Panc1 (cell line): ENCODE measurements around the gene FAHD2B. TPM values are rescaled to one million over a fixed set of nuclear protein-coding genes. Genes with fewer than 3 reads are reported as not detected.
"Not testable (repeated sequence)": the region's sequence is repeated elsewhere in the genome, so short reads cannot be mapped to it uniquely, and the experiment has no call there.

Experiments used
- ATAC-seq: fragments of 200-7000 bp; cut with Tn5 transposase; 2 replicates; pipeline ENCODE4 v1.9.1; 2020; ENCODE audit warnings: mild to moderate bottlenecking, moderate library complexity
- BruUV-seq: library from RNA; stranded (reverse); fragments of 400-500 nt; replicated peaks from 2 replicates; lab custom pipeline; 2021; lab: Mats Ljungman, UMichigan
- CTCF ChIA-PET: fragments of 300-600 bp; sonication (Branson Sonifier 250); formaldehyde crosslinking; loops from one replicate; lab custom pipeline; 2022; ENCODE audit warnings: antibody characterized with exemption; lab: Charles Lee
- POLR2A ChIA-PET: fragments of 300-600 bp; sonication (Branson Sonifier 250); formaldehyde crosslinking; loops from one replicate; lab custom pipeline; 2022; ENCODE audit warnings: antibody characterized with exemption; lab: Charles Lee
- DNase-seq: peaks from one replicate; pipeline ENCODE4 v3.0.0-alpha.2; 2010; ENCODE audit warnings: low read depth, low spot score
- H3K27ac ChIP-seq: 2 replicates; pipeline ENCODE4 v1.5.1; 2011; ENCODE audit warnings: mild to moderate bottlenecking, low read length, inconsistent platforms
- H3K27me3 ChIP-seq: fragments of 200-500 bp; sonication (Bioruptor generic); 2 replicates; pipeline ENCODE4 v1.6.0; 2014; ENCODE audit warnings: low read length, inconsistent platforms; ENCODE audit not compliant: control insufficient read depth, insufficient read depth
- H3K36me3 ChIP-seq: fragments of 200-500 bp; sonication (Bioruptor generic); 2 replicates; pipeline ENCODE4 v1.5.1; 2014; ENCODE audit warnings: inconsistent platforms, mild to moderate bottlenecking, low read length, moderate library complexity; ENCODE audit not compliant: control insufficient read depth, insufficient read depth
- H3K4me1 ChIP-seq: 2 replicates; pipeline ENCODE4 v1.5.1; 2011; ENCODE audit warnings: inconsistent platforms, mild to moderate bottlenecking, low read length, moderate library complexity; ENCODE audit not compliant: control insufficient read depth, insufficient read depth
- H3K4me3 ChIP-seq, 2 experiments: 2 replicates each; pipeline ENCODE4 v1.5.1; 2011 to 2012; ENCODE audit warnings: low read depth in 2 of 2, low read length in 2 of 2, mild to moderate bottlenecking in 2 of 2, inconsistent platforms in 1 of 2, moderate library complexity in 1 of 2
- H3K9me3 ChIP-seq: fragments of 200-500 bp; sonication (Bioruptor generic); 2 replicates; pipeline ENCODE4 v1.5.1; 2014; ENCODE audit warnings: low read depth, mild to moderate bottlenecking, inconsistent platforms, low read length, moderate library complexity; ENCODE audit not compliant: control insufficient read depth, insufficient read depth
- in situ Hi-C: cut with HindIII; loops from 2 replicates; pipeline ENCODE4 v1.10.0; 2016; ENCODE audit warnings: low sequenced_read_pairs, low pct_unique_long_range_greater_than_20kb
- intact Hi-C: fragments of 100-400 bp; cut with micrococcal nuclease; formaldehyde crosslinking; loops from one replicate; pipeline ENCODE4 v1.10.0; 2022; ENCODE audit not compliant: unreplicated experiment
- total RNA-seq: library from RNA; stranded (reverse); gene quantifications from one replicate; pipeline ENCODE4 v1.2.1, GENCODE V29; 2021; ENCODE audit not compliant: unreplicated experiment

FAHD2B gene
- total RNA-seq, 1 experiment from 2014 or later, result 15.4 TPM

- DNase-seq, in situ Hi-C loops, BruUV-seq, H3K27ac ChIP-seq, H3K4me3 ChIP-seq, POLR2A ChIA-PET, H3K36me3 ChIP-seq, intact Hi-C loops, ATAC-seq, CTCF ChIA-PET, H3K4me1 ChIP-seq, H3K27me3 ChIP-seq, H3K9me3 ChIP-seq: not testable (repeated sequence)
These were observed 32.7 kb downstream of the FAHD2B start for GRCh38 chr2:97062020-97062419.

DNA sequence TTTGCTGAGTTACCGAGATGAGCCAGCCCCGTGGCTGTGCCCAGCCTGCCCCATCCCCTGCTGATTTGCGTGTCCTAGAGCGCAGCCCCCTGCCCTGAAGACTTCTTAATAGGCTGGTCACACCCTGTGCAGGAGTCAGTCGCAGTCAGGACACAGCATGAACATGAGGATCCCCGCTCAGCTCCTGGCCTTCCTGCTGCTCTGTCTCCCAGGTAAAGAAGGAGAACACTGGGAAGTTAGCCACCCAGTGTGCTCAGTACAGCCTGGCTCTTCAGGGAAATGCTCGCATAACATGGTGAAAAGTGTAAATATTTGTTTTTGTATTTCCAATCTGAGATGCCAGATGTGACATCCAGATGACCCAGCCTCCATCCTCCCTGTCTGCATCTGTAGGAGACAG lies 34.9 kb downstream of the FAHD2B start:
- CTCF ChIA-PET, H3K9me3 ChIP-seq, POLR2A ChIA-PET, in situ Hi-C loops, DNase-seq, BruUV-seq, H3K36me3 ChIP-seq, H3K27ac ChIP-seq, H3K4me3 ChIP-seq, intact Hi-C loops, H3K27me3 ChIP-seq, ATAC-seq, H3K4me1 ChIP-seq: not testable (repeated sequence)

- POLR2A ChIA-PET, in situ Hi-C loops, BruUV-seq, intact Hi-C loops, H3K4me1 ChIP-seq, H3K27me3 ChIP-seq, CTCF ChIA-PET, H3K36me3 ChIP-seq, DNase-seq, ATAC-seq, H3K4me3 ChIP-seq, H3K27ac ChIP-seq, H3K9me3 ChIP-seq: not testable (repeated sequence)
These were observed 38.5 kb downstream of the FAHD2B start for GRCh38 chr2:97056150-97056549.

GRCh38 chr2:97050032-97050431 lies 44.6 kb downstream of the FAHD2B start:
- intact Hi-C loops, H3K36me3 ChIP-seq, H3K9me3 ChIP-seq, CTCF ChIA-PET, BruUV-seq, in situ Hi-C loops, H3K4me3 ChIP-seq, ATAC-seq, H3K27ac ChIP-seq, H3K27me3 ChIP-seq, DNase-seq, POLR2A ChIA-PET, H3K4me1 ChIP-seq: not testable (repeated sequence)

- intact Hi-C loops, H3K27me3 ChIP-seq, H3K36me3 ChIP-seq, H3K27ac ChIP-seq, POLR2A ChIA-PET, H3K4me1 ChIP-seq, DNase-seq, BruUV-seq, in situ Hi-C loops, CTCF ChIA-PET, ATAC-seq, H3K9me3 ChIP-seq, H3K4me3 ChIP-seq: not testable (repeated sequence)
These were observed 46.2 kb downstream of the FAHD2B start for GRCh38 chr2:97048448-97048847.

DNA sequence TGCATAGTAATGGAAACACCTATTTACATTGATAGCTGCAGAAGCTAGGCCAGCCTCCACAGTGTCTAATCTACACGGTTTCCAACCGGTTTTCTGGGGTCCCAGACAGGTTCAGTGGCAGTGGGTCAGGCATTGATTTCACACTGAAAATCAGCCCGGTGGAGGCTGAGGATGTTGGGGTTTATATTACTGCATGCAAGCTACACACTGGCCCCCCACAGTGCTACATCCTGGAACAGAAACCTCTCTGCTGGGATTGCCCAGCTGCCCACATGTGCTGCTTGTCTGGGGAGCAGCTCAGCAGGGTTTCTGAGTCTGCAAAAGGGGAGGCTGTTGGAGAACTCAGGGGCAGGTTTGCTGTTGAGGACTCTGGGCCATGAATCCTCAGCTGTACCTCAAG lies 48.0 kb downstream of the FAHD2B start:
- CTCF ChIA-PET, H3K36me3 ChIP-seq, H3K4me1 ChIP-seq, H3K27ac ChIP-seq, in situ Hi-C loops, H3K4me3 ChIP-seq, BruUV-seq, POLR2A ChIA-PET, H3K9me3 ChIP-seq, DNase-seq, H3K27me3 ChIP-seq, ATAC-seq, intact Hi-C loops: not testable (repeated sequence)

- H3K27ac ChIP-seq, H3K36me3 ChIP-seq, in situ Hi-C loops, ATAC-seq, BruUV-seq, H3K4me1 ChIP-seq, H3K27me3 ChIP-seq, CTCF ChIA-PET, intact Hi-C loops, H3K9me3 ChIP-seq, H3K4me3 ChIP-seq, DNase-seq: not testable (repeated sequence)
- POLR2A ChIA-PET, result interaction anchor here (0.6 kb wide), 1 partner anchor 418 kb away, joined by 3 read pairs; no protein-coding TSS in a partner anchor
These were observed 48.7 kb downstream of the FAHD2B start for GRCh38 chr2:97045895-97046499.
